Measurements from ENCODE around the gene METTL6. TPM values are rescaled to one million over a fixed set of nuclear protein-coding genes. Genes with fewer than 3 reads are reported as not detected.

Gene METTL6
- total RNA-seq, 1 experiment from 2014 or later = 25.6 TPM

DNA sequence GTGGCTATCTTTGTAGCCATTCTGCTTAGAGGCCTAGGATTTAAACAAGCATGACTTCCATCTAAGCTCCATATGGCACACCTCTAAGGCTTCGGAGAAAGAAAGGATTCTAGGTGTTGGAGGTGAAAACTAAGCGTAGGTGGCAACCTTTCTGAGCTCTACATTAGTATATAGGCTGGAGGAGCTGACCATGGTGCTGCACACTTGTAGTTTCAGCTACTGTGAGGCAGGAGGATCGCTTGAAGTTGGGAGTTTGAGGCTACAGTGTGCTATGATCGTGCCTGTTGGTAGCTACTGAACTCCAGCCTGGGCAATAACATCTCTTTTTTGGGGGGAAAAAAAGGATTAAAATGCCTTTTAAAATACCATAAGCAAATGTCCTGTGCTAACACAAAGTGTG lies 7.4 kb upstream of the METTL6 start:
- H2BK120ac ChIP-seq (ENCODE audit: low read depth, low read length, poor library complexity, severe bottlenecking) = no peak overlapping the region
- no CpG with 5 or more reads among the region's 4 CpGs for WGBS (ENCODE audit: extremely low coverage, insufficient read length, low lambda C conversion rate)
- no peaks in the 10 kb centered on the region for H3K79me2 ChIP-seq (ENCODE audit: insufficient read depth, low read length)
- no peak overlapping the region for H3K27ac Mint-ChIP-seq
- H3K4me1 Mint-ChIP-seq = no peaks in the 10 kb centered on the region
- no peak overlapping the region for H3K23ac ChIP-seq (ENCODE audit: insufficient read length, low read depth, low read length)
- H2AK5ac ChIP-seq (ENCODE audit: insufficient read length, low read length) = no peak overlapping the region
- H3T11ph ChIP-seq (ENCODE audit: low read length) = no peak overlapping the region
- H4K91ac ChIP-seq (ENCODE audit: insufficient read length, low read depth, low read length) = no peak overlapping the region
- no peaks in the 10 kb centered on the region for H3K27me3 ChIP-seq (ENCODE audit: insufficient read depth, low read length)
- no peaks in the 10 kb centered on the region for H3K9me3 Mint-ChIP-seq
- H3K4me3 Mint-ChIP-seq = no peak overlapping the region
- H4K5ac ChIP-seq (ENCODE audit: insufficient read length, low read depth, low read length) = no peak overlapping the region
- no peak overlapping the region for H2BK15ac ChIP-seq (ENCODE audit: low read depth, low read length)
- no peaks in the 10 kb centered on the region for H3K4me1 ChIP-seq (ENCODE audit: insufficient read depth, low read length)
- H2BK20ac ChIP-seq (ENCODE audit: low read depth, low read length, poor library complexity, severe bottlenecking) = no peak overlapping the region
- no peaks in the 10 kb centered on the region for H4K20me1 ChIP-seq (ENCODE audit: control insufficient read depth, insufficient read depth, insufficient read length)
- no peak overlapping the region for H4K8ac ChIP-seq (replicated peaks; ENCODE audit: insufficient read length, low read depth, low read length)
- H2BK5ac ChIP-seq (ENCODE audit: insufficient read length, low read length) = no peak overlapping the region
- no peak overlapping the region for H3K18ac ChIP-seq (ENCODE audit: insufficient read length, low read depth, low read length)
- DNase-seq = no peak
- TF ChIP-seq, protein P1, sequence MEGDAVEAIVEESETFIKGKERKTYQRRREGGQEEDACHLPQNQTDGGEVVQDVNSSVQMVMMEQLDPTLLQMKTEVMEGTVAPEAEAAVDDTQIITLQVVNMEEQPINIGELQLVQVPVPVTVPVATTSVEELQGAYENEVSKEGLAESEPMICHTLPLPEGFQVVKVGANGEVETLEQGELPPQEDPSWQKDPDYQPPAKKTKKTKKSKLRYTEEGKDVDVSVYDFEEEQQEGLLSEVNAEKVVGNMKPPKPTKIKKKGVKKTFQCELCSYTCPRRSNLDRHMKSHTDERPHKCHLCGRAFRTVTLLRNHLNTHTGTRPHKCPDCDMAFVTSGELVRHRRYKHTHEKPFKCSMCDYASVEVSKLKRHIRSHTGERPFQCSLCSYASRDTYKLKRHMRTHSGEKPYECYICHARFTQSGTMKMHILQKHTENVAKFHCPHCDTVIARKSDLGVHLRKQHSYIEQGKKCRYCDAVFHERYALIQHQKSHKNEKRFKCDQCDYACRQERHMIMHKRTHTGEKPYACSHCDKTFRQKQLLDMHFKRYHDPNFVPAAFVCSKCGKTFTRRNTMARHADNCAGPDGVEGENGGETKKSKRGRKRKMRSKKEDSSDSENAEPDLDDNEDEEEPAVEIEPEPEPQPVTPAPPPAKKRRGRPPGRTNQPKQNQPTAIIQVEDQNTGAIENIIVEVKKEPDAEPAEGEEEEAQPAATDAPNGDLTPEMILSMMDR (conservative IDR thresholded peaks at IDR 0.05) = no peak
- H3K9me3 ChIP-seq (ENCODE audit: control insufficient read depth, low read depth, low read length) = no peaks in the 10 kb centered on the region
- H3K56ac ChIP-seq (ENCODE audit: insufficient read length, low read depth, low read length) = no peak overlapping the region
- no peak overlapping the region for H2AFZ ChIP-seq (ENCODE audit: low read length)
- no peak overlapping the region for H3K4ac ChIP-seq (ENCODE audit: low read depth, low read length)
- H3K4me2 ChIP-seq (ENCODE audit: insufficient read depth, insufficient read length, low read length) = no peak overlapping the region
- no peaks in the 10 kb centered on the region for H3K27me3 Mint-ChIP-seq (ENCODE audit: low read depth)
- no peak overlapping the region for H3K27ac ChIP-seq (ENCODE audit: insufficient read length, low read depth, low read length)
- H3K9ac ChIP-seq (ENCODE audit: extremely low read depth, insufficient read length, low read length) = no peak overlapping the region
- H3K36me3 Mint-ChIP-seq (ENCODE audit: insufficient read depth in 1 of 3, low read depth in 3 of 3) = peaks cover 26 to 80% (median 78%) of the 10 kb centered on the region in 3 experiments; a peak in 6 of 7 replicates
- no peak overlapping the region for H2BK12ac ChIP-seq (ENCODE audit: insufficient read length, low read depth, low read length)
- H3K14ac ChIP-seq (ENCODE audit: insufficient read depth, low read length) = no peak overlapping the region
- H3K23me2 ChIP-seq (ENCODE audit: insufficient read length, low read depth, low read length, poor library complexity, severe bottlenecking) = no peaks in the 10 kb centered on the region
- no peaks in the 10 kb centered on the region for H3K79me1 ChIP-seq (ENCODE audit: insufficient read depth, low read depth, low read length, poor library complexity, severe bottlenecking)
